CD4-positive, alpha-beta T cell (primary cell): Measurements from ENCODE around the gene CASZ1. TPM values are rescaled to one million over a fixed set of nuclear protein-coding genes. Genes with fewer than 3 reads are reported as not detected.

Source experiments
- ATAC-seq: fragments of 200-7000 bp; cut with Tn5 transposase; one replicate; pipeline ENCODE4 v1.10.0; 2022; ENCODE audit warnings: mild to moderate bottlenecking; ENCODE audit not compliant: poor library complexity
- CTCF ChIA-PET: fragments of 350-600 bp; sonication (Branson Sonifier 250); formaldehyde crosslinking; loops from one replicate; lab custom pipeline; 2021; ENCODE audit warnings: antibody characterized with exemption, inconsistent platforms; lab: Charles Lee
- POLR2A ChIA-PET: fragments of 350-600 bp; sonication (Branson Sonifier 250); formaldehyde crosslinking; loops from one replicate; lab custom pipeline; 2021; ENCODE audit warnings: antibody characterized with exemption, inconsistent platforms; lab: Charles Lee
- DNase-seq, 14 experiments: peaks; one replicate each; pipeline ENCODE4 v3.0.0-alpha.2; 2013 to 2020; ENCODE audit warnings: mixed read lengths in 2 of 14
- H3K27ac ChIP-seq, 2 donors: one replicate each; pipeline versions ENCODE4 v1.5.1 to v1.7.0; 2013; ENCODE audit warnings: low read length in 2 of 2, low read depth in 1 of 2, mild to moderate bottlenecking in 1 of 2
- H3K27me3 ChIP-seq, 2 experiments: 1 replicate in 1 of 2; 2 replicates in 1 of 2; pipeline versions ENCODE4 v1.6.1 to v1.7.0; 2013; ENCODE audit warnings: low read length in 2 of 2, control low read depth in 1 of 2, mild to moderate bottlenecking in 1 of 2, moderate library complexity in 1 of 2; ENCODE audit not compliant: insufficient read depth in 2 of 2, control insufficient read depth in 1 of 2
- H3K36me3 ChIP-seq: one replicate; pipeline ENCODE4 v1.6.1; 2013; ENCODE audit warnings: low read length, control low read depth; ENCODE audit not compliant: insufficient read depth
- H3K4me1 ChIP-seq: one replicate; pipeline ENCODE4 v1.6.1; 2013; ENCODE audit warnings: low read length, control low read depth; ENCODE audit not compliant: insufficient read depth
- H3K4me3 ChIP-seq: one replicate; pipeline ENCODE4 v1.5.1; 2013; ENCODE audit warnings: mild to moderate bottlenecking, low read length, moderate library complexity
- H3K9me3 ChIP-seq, 2 experiments: 1 replicate in 1 of 2; 2 replicates in 1 of 2; pipeline versions ENCODE4 v1.6.1 to v1.7.0; 2013; ENCODE audit warnings: low read length in 2 of 2, mild to moderate bottlenecking in 2 of 2, control low read depth in 1 of 2, moderate library complexity in 1 of 2; ENCODE audit not compliant: control insufficient read depth in 1 of 2, insufficient read depth in 1 of 2
- H3K27ac Mint-ChIP-seq: one replicate; pipeline ENCODE4 v1.8.0; 2020; ENCODE audit warnings: mixed read lengths
- H3K27me3 Mint-ChIP-seq: one replicate; pipeline ENCODE4 v1.8.0; 2021; ENCODE audit warnings: mixed read lengths
- H3K36me3 Mint-ChIP-seq: one replicate; pipeline ENCODE4 v1.8.0; 2021; ENCODE audit warnings: low read depth, mixed read lengths
- H3K4me1 Mint-ChIP-seq: one replicate; pipeline ENCODE4 v1.8.0; 2021; ENCODE audit warnings: low read depth, mixed read lengths
- H3K4me3 Mint-ChIP-seq: one replicate; pipeline ENCODE4 v1.8.0; 2020; ENCODE audit warnings: mild to moderate bottlenecking, mixed read lengths
- H3K9me3 Mint-ChIP-seq: one replicate; pipeline ENCODE4 v1.8.0; 2020; ENCODE audit warnings: mixed read lengths
- CTCF ChIP-seq: fragments of 200-600 bp; IDR thresholded peaks from one replicate; pipeline ENCODE4 v1.8.0; 2022; ENCODE audit warnings: antibody characterized with exemption, mild to moderate bottlenecking
- intact Hi-C, 2 experiments: fragments of 100-400 bp; cut with DNase I in 1 of 2; cut with micrococcal nuclease in 1 of 2; formaldehyde crosslinking; loops; one replicate each; pipeline versions ENCODE4 v1.15.1 to v1.9.0; 2023 to 2025; cut with DNase I, micrococcal nuclease
- total RNA-seq, 174 experiments: library from RNA in 2 of 174; stranded (reverse) in 2 of 174; gene quantifications; one replicate each; pipeline ENCODE4 v1.2.3 and lab custom pipeline; 2021 to 2026

The CASZ1 gene
- total RNA-seq, 2 experiments from 2014 or later = 21.8 to 22.8 TPM

GRCh38 chr1:10764296-10764798 is 32.1 kb downstream of the CASZ1 start:
- ATAC-seq = no peak
- no peak overlapping the region for H3K27ac Mint-ChIP-seq

GRCh38 chr1:10762875-10763274 is 33.6 kb downstream of the CASZ1 start:
- CTCF ChIA-PET = no interaction called here
- Histone ChIP-seq H3K4me1 (peaks cover 8% of the 10 kb centered on the region), H3K27me3 (no peaks in the 10 kb centered on the region), H3K36me3 (no peaks in the 10 kb centered on the region), H3K27ac (no peak overlapping the region), H3K4me3 (no peak overlapping the region), H3K9me3 (no peaks in the 10 kb centered on the region)
- intact Hi-C loops = no loop called here
- H3K9me3 Mint-ChIP-seq = no peaks in the 10 kb centered on the region
- ATAC-seq = no peak
- H3K27ac Mint-ChIP-seq = no peak overlapping the region
- H3K36me3 Mint-ChIP-seq = no peaks in the 10 kb centered on the region
- no peaks in the 10 kb centered on the region for H3K4me1 Mint-ChIP-seq
- DNase-seq = no peak
- no peak for TF ChIP-seq CTCF
- H3K4me3 Mint-ChIP-seq = no peak overlapping the region
- no peaks in the 10 kb centered on the region for H3K27me3 Mint-ChIP-seq
- POLR2A ChIA-PET = no interaction called here

More at GRCh38 chr1:10764296-10764798, 32.1 kb downstream of the CASZ1 start:
- intact Hi-C loops = no loop called here
- no peak for DNase-seq
- ChIA-PET CTCF (no interaction called here), POLR2A (no interaction called here)
- no peak overlapping the region for H3K4me3 Mint-ChIP-seq
- Histone ChIP-seq H3K4me1 (peaks cover 8% of the 10 kb centered on the region), H3K27me3 (no peaks in the 10 kb centered on the region), H3K36me3 (no peaks in the 10 kb centered on the region), H3K27ac (no peak overlapping the region), H3K9me3 (no peaks in the 10 kb centered on the region), H3K4me3 (no peak overlapping the region)
- no peaks in the 10 kb centered on the region for H3K27me3 Mint-ChIP-seq
- no peaks in the 10 kb centered on the region for H3K9me3 Mint-ChIP-seq
- no peaks in the 10 kb centered on the region for H3K36me3 Mint-ChIP-seq
- H3K4me1 Mint-ChIP-seq = no peaks in the 10 kb centered on the region
- no peak for TF ChIP-seq CTCF

- Histone ChIP-seq H3K4me3 (no peak overlapping the region), H3K9me3 (no peaks in the 10 kb centered on the region), H3K27ac (no peak overlapping the region), H3K36me3 (no peaks in the 10 kb centered on the region), H3K27me3 (no peaks in the 10 kb centered on the region), H3K4me1 (peaks cover 8% of the 10 kb centered on the region)
- TF ChIP-seq CTCF = no peak
- Mint-ChIP-seq H3K27me3 (no peaks in the 10 kb centered on the region), H3K9me3 (no peaks in the 10 kb centered on the region), H3K27ac (no peak overlapping the region), H3K4me3 (no peak overlapping the region), H3K36me3 (no peaks in the 10 kb centered on the region), H3K4me1 (peaks cover 3% of the 10 kb centered on the region)
- ChIA-PET CTCF (no interaction called here), POLR2A (no interaction called here)
- intact Hi-C loops = no loop called here
- ATAC-seq (no peak), DNase-seq (no peak)
Observed at GRCh38 chr1:10762153-10762523, 34.3 kb downstream of the CASZ1 start.
